ENCODE measurements around the gene M6PR.

The M6PR gene

GRCh38 chr12:8970432-8970831 lies 21.0 kb upstream of the M6PR start:
- H3K4me3 ChIP-seq (replicated peaks; ENCODE audit: insufficient read depth, low read length) = no peak overlapping the region
- H3K27me3 ChIP-seq (ENCODE audit: insufficient read depth, poor library complexity, severe bottlenecking) = no peaks in the 10 kb centered on the region
- no peak for DNase-seq (ENCODE audit: low read depth in 1 of 2, low spot score in 1 of 2)
- TF ChIP-seq GABPA (IDR thresholded peaks at IDR 0.05; ENCODE audit: low read depth) (no peak), CTCF (IDR thresholded peaks at IDR 0.05; ENCODE audit: insufficient read depth, low read length) (no peak), REST (IDR thresholded peaks at IDR 0.05; ENCODE audit: insufficient replicate concordance, low read depth) (no peak)
- H3K27ac ChIP-seq (replicated peaks) = no peak overlapping the region

- no peak for DNase-seq (ENCODE audit: low read depth in 1 of 2, low spot score in 1 of 2)
- no peak for TF ChIP-seq REST (IDR thresholded peaks at IDR 0.05; ENCODE audit: insufficient replicate concordance, low read depth)
- no peak for TF ChIP-seq SPI1 (IDR thresholded peaks at IDR 0.05; ENCODE audit: borderline replicate concordance, low read depth)
- no peak for TF ChIP-seq GABPA (IDR thresholded peaks at IDR 0.05; ENCODE audit: low read depth)
- no peak for TF ChIP-seq CTCF (IDR thresholded peaks at IDR 0.05; ENCODE audit: insufficient read depth, low read length)
- TF ChIP-seq POLR2AphosphoS5 (IDR thresholded peaks at IDR 0.05; ENCODE audit: low read depth) = no peak
- Histone ChIP-seq H3K27ac (replicated peaks) (no peak overlapping the region), H3K4me3 (replicated peaks; ENCODE audit: insufficient read depth, low read length) (no peak overlapping the region), H3K27me3 (ENCODE audit: insufficient read depth, poor library complexity, severe bottlenecking) (no peaks in the 10 kb centered on the region)
Measured at GRCh38 chr12:8969861-8970411, 20.5 kb upstream of the M6PR start.

DNA sequence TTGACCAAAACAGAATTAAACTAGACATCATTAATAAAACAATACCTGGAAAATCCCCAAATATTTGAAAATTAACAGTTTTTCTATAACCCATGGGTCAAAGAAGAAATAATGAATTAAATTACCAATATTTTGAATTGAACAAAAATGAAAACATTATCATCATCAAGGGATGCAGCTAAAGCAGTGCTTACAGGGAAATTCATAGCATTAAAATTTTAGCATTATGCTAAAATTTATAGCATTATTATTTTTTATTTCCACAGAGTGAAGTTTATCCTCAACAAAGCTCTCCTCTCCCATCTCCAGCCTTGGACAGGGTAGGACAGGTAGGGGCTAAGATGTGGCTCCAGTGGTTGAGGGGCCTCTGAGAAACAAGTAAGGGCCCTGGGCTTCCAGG lies 19.3 kb upstream of the M6PR start:
- TF ChIP-seq GABPA (IDR thresholded peaks at IDR 0.05; ENCODE audit: low read depth) (no peak), CTCF (IDR thresholded peaks at IDR 0.05; ENCODE audit: insufficient read depth, low read length) (no peak), SPI1 (IDR thresholded peaks at IDR 0.05; ENCODE audit: borderline replicate concordance, low read depth) (no peak), POLR2AphosphoS5 (IDR thresholded peaks at IDR 0.05; ENCODE audit: low read depth) (no peak), REST (IDR thresholded peaks at IDR 0.05; ENCODE audit: insufficient replicate concordance, low read depth) (no peak)
- H3K4me3 ChIP-seq (replicated peaks; ENCODE audit: insufficient read depth, low read length) = no peak overlapping the region

More for the DNA sequence above, 19.3 kb upstream of the M6PR start:
- DNase-seq (ENCODE audit: low read depth in 1 of 2, low spot score in 1 of 2) = no peak
- Histone ChIP-seq H3K27ac (replicated peaks) (no peak overlapping the region), H3K27me3 (ENCODE audit: insufficient read depth, poor library complexity, severe bottlenecking) (no peaks in the 10 kb centered on the region)

Data from HL-60 (cell line).